ENCODE results near the gene GALE.

DNA sequence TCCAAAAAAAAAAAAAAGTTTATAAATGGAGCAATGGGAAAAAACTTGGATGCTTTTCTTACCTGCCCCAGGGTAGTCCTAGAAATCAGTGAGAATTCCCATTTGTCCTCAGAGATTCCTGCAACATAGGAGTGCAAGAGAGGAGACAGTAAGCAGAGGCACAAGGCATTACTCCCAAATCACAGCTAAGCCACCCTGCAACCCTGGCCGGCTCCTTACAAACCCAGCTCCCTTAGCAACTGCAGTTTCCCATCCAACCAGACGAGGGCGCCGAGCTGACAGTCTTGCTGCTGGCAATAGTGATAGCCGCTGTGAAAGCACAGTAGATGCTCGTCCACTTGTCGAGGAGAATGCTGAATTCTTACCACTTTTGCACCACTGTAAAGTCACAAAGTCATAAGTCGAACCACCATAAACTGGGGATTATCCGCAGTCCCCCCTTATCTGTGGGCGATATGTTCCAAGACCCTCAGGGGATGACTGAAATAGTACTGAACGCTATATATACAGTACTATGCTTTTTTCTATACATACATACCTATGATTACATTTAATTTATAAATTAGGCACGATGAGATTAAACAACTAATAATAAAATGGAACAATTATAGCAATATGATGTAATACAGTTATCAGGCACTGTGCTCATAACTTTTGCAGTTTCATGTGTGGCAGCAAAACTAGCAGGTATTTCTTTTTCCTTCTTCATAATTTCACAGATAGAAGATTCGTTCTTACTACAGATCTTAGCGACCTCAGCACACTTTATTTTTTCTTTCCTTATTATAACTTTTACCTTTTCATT lies 28.3 kb downstream of the GALE start:
- TF ChIP-seq, protein P1, sequence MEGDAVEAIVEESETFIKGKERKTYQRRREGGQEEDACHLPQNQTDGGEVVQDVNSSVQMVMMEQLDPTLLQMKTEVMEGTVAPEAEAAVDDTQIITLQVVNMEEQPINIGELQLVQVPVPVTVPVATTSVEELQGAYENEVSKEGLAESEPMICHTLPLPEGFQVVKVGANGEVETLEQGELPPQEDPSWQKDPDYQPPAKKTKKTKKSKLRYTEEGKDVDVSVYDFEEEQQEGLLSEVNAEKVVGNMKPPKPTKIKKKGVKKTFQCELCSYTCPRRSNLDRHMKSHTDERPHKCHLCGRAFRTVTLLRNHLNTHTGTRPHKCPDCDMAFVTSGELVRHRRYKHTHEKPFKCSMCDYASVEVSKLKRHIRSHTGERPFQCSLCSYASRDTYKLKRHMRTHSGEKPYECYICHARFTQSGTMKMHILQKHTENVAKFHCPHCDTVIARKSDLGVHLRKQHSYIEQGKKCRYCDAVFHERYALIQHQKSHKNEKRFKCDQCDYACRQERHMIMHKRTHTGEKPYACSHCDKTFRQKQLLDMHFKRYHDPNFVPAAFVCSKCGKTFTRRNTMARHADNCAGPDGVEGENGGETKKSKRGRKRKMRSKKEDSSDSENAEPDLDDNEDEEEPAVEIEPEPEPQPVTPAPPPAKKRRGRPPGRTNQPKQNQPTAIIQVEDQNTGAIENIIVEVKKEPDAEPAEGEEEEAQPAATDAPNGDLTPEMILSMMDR (IDR thresholded peaks at IDR 0.05): peak; percentile 84 to 94 (median 92)
- no peak for TF ChIP-seq POLR2A (IDR thresholded peaks at IDR 0.05)
